MCF 10A (cell line): Measurements from ENCODE around the gene HOTAIR. TPM values are rescaled to one million over a fixed set of nuclear protein-coding genes. Genes with fewer than 3 reads are reported as not detected.

Source experiments
- BruUV-seq: library from RNA; stranded (reverse); fragments of 400-500 nt; replicated peaks from 2 replicates; lab custom pipeline; 2021; lab: Mats Ljungman, UMichigan
- CTCF ChIA-PET: fragments of 300-600 bp; sonication (Branson Sonifier 250); formaldehyde crosslinking; extraction: SDS; loops from one replicate; lab custom pipeline; 2021; ENCODE audit warnings: antibody characterized with exemption, inconsistent platforms; lab: Yijun Ruan, JAX
- POLR2A ChIA-PET: fragments of 300-600, 350-650 bp; sonication (Branson Sonifier 250); formaldehyde crosslinking; extraction: SDS; loops from one replicate; lab custom pipeline; 2020; ENCODE audit warnings: antibody characterized with exemption, inconsistent platforms; lab: Yijun Ruan, JAX
- DNase-seq: peaks from one replicate; pipeline ENCODE4 v3.0.0-alpha.2; 2018; ENCODE audit not compliant: unreplicated experiment
- H3K27ac Mint-ChIP-seq: one replicate; pipeline ENCODE4 v1.8.0; 2022; ENCODE audit warnings: mild to moderate bottlenecking, low read depth, mixed read lengths; ENCODE audit not compliant: unreplicated experiment
- H3K27me3 Mint-ChIP-seq: one replicate; pipeline ENCODE4 v1.8.0; 2022; ENCODE audit warnings: mixed read lengths; ENCODE audit not compliant: insufficient read depth, unreplicated experiment
- H3K36me3 Mint-ChIP-seq: one replicate; pipeline ENCODE4 v1.8.0; 2022; ENCODE audit warnings: mild to moderate bottlenecking, moderate library complexity, mixed read lengths; ENCODE audit not compliant: insufficient read depth, unreplicated experiment
- H3K4me1 Mint-ChIP-seq: one replicate; pipeline ENCODE4 v1.8.0; 2022; ENCODE audit warnings: mixed read lengths; ENCODE audit not compliant: insufficient read depth, unreplicated experiment
- H3K4me3 Mint-ChIP-seq: one replicate; pipeline ENCODE4 v1.8.0; 2022; ENCODE audit warnings: mild to moderate bottlenecking, moderate library complexity, mixed read lengths; ENCODE audit not compliant: unreplicated experiment
- H3K9me3 Mint-ChIP-seq: one replicate; pipeline ENCODE4 v1.8.0; 2022; ENCODE audit warnings: mixed read lengths; ENCODE audit not compliant: unreplicated experiment
- CTCF ChIP-seq: fragments of 200-600 bp; IDR thresholded peaks from one replicate; pipeline ENCODE4 v1.8.0; 2022; ENCODE audit warnings: antibody characterized with exemption, mild to moderate bottlenecking; ENCODE audit not compliant: unreplicated experiment
- intact Hi-C: fragments of 100-400 bp; cut with micrococcal nuclease; formaldehyde crosslinking; loops from 2 replicates; pipeline ENCODE4 v1.14.1; 2022
- total RNA-seq: library from RNA; stranded (reverse); gene quantifications from 2 replicates; pipeline ENCODE4 v1.2.3, GENCODE V29; 2022

Gene HOTAIR
- total RNA-seq, 1 experiment from 2014 or later, result 2.0 TPM

DNA sequence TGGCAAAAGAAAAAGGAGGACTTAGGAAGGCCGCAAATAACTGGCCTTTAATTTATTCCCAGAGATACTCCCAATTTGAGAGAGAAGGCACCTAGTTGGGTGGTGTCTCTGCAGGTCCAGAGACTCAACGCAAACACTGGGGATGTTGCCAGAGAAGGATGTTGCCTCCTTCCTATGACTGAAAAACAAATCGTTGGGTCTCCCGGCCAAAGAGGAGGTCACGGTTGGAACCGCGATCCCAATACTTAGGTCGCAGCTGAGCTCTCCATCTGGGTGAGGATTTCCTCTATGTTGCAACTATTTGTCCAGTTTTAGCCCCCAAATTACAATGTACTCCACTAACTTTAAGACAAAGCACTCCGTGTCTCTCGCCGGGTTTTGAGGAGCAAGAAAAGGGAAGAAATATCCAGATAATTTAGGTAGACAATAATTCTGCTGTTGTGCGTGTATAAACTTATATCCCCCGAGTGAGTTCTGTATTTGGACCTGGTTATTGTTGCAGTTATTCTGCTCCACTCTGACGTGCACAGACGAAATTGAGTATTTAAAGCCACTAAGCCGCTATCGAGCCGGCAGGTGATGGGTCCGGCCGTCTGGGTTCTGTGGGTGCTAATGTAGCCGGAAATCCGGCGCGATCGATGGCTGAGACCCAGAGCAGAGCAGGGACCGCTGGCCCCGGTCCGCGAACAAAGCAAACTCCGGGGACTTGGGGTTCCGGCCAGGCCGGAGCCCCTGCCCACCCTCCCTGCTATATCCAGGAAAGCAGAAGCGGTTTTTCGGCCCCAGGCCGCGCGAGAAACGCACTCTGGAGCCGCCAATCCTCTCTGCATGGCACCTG lies 14.3 kb downstream of the HOTAIR start:
- Mint-ChIP-seq H3K9me3 (no peaks in the 10 kb centered on the region), H3K4me3 (no peak overlapping the region), H3K27me3 (no peaks in the 10 kb centered on the region), H3K27ac (no peak overlapping the region), H3K36me3 (no peaks in the 10 kb centered on the region), H3K4me1 (no peaks in the 10 kb centered on the region)
- intact Hi-C loops, result no loop called here
- TF ChIP-seq CTCF, result no peak
- BruUV-seq, result no TSS peak
- ChIA-PET POLR2A (no interaction called here), CTCF (interaction anchor here (0.7 kb wide), 1 partner anchor 894 kb away, joined by 3 read pairs; no protein-coding TSS in a partner anchor)
- DNase-seq, result no peak

DNA sequence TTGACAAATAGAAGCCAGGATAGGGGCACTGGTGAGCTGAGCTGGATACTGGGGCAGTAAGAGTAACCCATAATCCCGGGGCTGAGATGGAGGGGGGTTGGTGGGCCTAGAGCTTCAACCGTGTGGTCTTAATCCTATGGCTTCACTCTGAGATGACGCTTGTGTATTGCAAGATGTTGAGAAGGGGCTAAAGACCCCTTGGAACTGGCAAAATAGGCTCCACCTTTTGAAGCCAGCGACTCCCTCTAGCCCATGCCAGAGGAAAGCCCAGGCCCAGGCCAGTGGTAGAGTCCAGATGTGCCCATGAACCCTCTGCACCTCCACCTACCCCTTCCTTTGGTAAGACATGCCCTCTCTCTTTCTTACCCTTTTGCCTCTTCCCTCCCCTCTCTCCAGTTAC lies 15.4 kb downstream of the HOTAIR start:
- Mint-ChIP-seq H3K27me3 (no peaks in the 10 kb centered on the region), H3K9me3 (no peaks in the 10 kb centered on the region), H3K4me3 (no peak overlapping the region), H3K36me3 (no peaks in the 10 kb centered on the region), H3K27ac (no peak overlapping the region), H3K4me1 (no peaks in the 10 kb centered on the region)
- BruUV-seq, result no TSS peak
- no peak for DNase-seq
- POLR2A ChIA-PET, result interaction anchor here (1.1 kb wide), 1 partner anchor 114 kb away, joined by 3 read pairs; no protein-coding TSS in a partner anchor
- CTCF ChIA-PET, result interaction anchor here (0.5 to 0.8 kb wide), 3 partner anchors 19 to 592 kb away, joined by 3 to 4 read pairs (median 3); no protein-coding TSS in a partner anchor
- no peak for TF ChIP-seq CTCF
- intact Hi-C loops, result no loop called here

GRCh38 chr12:53958128-53958527 lies 16.6 kb downstream of the HOTAIR start:
- no peaks in the 10 kb centered on the region for H3K27me3 Mint-ChIP-seq
- TF ChIP-seq CTCF, result no peak

GRCh38 chr12:53956914-53957536 lies 17.7 kb downstream of the HOTAIR start:
- TF ChIP-seq CTCF, result no peak
- Mint-ChIP-seq H3K4me1 (no peaks in the 10 kb centered on the region), H3K27me3 (no peaks in the 10 kb centered on the region), H3K9me3 (no peaks in the 10 kb centered on the region), H3K4me3 (no peak overlapping the region), H3K27ac (no peak overlapping the region), H3K36me3 (no peaks in the 10 kb centered on the region)
- intact Hi-C loops, result no loop called here
- ChIA-PET POLR2A (no interaction called here), CTCF (no interaction called here)
- no peak for DNase-seq
- BruUV-seq, result no TSS peak

More at GRCh38 chr12:53958128-53958527, 16.6 kb downstream of the HOTAIR start:
- no peaks in the 10 kb centered on the region for H3K4me1 Mint-ChIP-seq
- no peak overlapping the region for H3K4me3 Mint-ChIP-seq
- H3K27ac Mint-ChIP-seq, result no peak overlapping the region
- no TSS peak for BruUV-seq
- ChIA-PET CTCF (no interaction called here), POLR2A (interaction anchor here (0.7 kb wide), 1 partner anchor 10 kb away, joined by 3 read pairs; no protein-coding TSS in a partner anchor)
- no peaks in the 10 kb centered on the region for H3K9me3 Mint-ChIP-seq
- intact Hi-C loops, result no loop called here
- no peaks in the 10 kb centered on the region for H3K36me3 Mint-ChIP-seq
- no peak for DNase-seq
